ENCODE results near the gene DBH.

DBH gene

DNA sequence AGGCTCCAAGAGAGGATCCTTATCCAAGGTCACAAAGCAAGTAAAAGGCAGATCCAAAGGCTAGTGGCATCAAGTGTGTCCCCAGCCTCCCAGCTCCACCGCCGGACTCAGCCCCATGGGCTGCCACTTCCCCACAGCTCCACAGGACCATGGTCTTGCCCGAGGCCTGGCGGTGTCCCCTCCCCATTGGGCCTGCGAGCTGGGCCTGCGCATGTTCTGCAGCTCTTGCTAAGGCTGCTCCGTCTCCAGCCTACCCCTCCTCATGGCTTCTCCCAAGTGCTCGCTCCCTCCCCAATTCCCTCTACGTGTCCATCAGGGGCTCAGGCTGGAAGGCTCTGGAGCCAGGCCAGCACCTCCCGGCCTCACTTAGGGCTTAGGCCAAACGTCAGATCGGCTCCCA lies 29.4 kb downstream of the DBH start:
- no peak for DNase-seq (ENCODE audit: low read depth in 1 of 2, low spot score in 1 of 2)
- no peak overlapping the region for H3K27ac ChIP-seq (replicated peaks)
- no peak overlapping the region for H3K4me3 ChIP-seq (replicated peaks; ENCODE audit: insufficient read depth, low read length)
- TF ChIP-seq SPI1 (IDR thresholded peaks at IDR 0.05; ENCODE audit: borderline replicate concordance, low read depth) (no peak), GABPA (IDR thresholded peaks at IDR 0.05; ENCODE audit: low read depth) (no peak)
- peaks cover 2% of the 10 kb centered on the region for H3K27me3 ChIP-seq (ENCODE audit: insufficient read depth, poor library complexity, severe bottlenecking)

DNA sequence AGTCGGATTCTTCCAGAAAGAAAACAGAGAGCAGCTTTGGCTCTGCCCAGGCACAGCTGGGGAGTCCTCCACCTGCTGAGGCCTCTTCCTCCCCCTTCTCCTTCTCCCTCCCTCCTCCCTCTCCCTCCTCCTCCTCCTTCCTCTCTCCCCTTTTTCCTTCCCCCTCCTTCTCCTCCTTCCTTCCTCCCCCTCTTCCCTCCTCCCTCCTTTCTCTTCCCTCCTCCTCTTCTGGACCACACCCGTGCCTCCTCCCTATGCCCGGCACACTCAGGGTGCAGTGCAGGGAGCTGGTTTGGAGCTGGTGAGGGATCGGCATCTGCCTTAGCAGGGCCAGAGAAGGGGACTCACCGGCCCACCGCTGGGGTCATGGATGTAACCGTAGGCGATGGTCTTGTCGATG lies 30.2 kb downstream of the DBH start:
- Histone ChIP-seq H3K4me3 (replicated peaks; ENCODE audit: insufficient read depth, low read length) (no peak overlapping the region), H3K27me3 (ENCODE audit: insufficient read depth, poor library complexity, severe bottlenecking) (no peaks in the 10 kb centered on the region), H3K27ac (replicated peaks) (no peak overlapping the region)
- TF ChIP-seq, protein P1, sequence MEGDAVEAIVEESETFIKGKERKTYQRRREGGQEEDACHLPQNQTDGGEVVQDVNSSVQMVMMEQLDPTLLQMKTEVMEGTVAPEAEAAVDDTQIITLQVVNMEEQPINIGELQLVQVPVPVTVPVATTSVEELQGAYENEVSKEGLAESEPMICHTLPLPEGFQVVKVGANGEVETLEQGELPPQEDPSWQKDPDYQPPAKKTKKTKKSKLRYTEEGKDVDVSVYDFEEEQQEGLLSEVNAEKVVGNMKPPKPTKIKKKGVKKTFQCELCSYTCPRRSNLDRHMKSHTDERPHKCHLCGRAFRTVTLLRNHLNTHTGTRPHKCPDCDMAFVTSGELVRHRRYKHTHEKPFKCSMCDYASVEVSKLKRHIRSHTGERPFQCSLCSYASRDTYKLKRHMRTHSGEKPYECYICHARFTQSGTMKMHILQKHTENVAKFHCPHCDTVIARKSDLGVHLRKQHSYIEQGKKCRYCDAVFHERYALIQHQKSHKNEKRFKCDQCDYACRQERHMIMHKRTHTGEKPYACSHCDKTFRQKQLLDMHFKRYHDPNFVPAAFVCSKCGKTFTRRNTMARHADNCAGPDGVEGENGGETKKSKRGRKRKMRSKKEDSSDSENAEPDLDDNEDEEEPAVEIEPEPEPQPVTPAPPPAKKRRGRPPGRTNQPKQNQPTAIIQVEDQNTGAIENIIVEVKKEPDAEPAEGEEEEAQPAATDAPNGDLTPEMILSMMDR (IDR thresholded peaks at IDR 0.05; ENCODE audit: insufficient read depth, low read length) = no peak
- TF ChIP-seq, protein P2, sequence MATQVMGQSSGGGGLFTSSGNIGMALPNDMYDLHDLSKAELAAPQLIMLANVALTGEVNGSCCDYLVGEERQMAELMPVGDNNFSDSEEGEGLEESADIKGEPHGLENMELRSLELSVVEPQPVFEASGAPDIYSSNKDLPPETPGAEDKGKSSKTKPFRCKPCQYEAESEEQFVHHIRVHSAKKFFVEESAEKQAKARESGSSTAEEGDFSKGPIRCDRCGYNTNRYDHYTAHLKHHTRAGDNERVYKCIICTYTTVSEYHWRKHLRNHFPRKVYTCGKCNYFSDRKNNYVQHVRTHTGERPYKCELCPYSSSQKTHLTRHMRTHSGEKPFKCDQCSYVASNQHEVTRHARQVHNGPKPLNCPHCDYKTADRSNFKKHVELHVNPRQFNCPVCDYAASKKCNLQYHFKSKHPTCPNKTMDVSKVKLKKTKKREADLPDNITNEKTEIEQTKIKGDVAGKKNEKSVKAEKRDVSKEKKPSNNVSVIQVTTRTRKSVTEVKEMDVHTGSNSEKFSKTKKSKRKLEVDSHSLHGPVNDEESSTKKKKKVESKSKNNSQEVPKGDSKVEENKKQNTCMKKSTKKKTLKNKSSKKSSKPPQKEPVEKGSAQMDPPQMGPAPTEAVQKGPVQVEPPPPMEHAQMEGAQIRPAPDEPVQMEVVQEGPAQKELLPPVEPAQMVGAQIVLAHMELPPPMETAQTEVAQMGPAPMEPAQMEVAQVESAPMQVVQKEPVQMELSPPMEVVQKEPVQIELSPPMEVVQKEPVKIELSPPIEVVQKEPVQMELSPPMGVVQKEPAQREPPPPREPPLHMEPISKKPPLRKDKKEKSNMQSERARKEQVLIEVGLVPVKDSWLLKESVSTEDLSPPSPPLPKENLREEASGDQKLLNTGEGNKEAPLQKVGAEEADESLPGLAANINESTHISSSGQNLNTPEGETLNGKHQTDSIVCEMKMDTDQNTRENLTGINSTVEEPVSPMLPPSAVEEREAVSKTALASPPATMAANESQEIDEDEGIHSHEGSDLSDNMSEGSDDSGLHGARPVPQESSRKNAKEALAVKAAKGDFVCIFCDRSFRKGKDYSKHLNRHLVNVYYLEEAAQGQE (IDR thresholded peaks at IDR 0.05; ENCODE audit: insufficient replicate concordance, low read depth) = no peak
- TF ChIP-seq SPI1 (IDR thresholded peaks at IDR 0.05; ENCODE audit: borderline replicate concordance, low read depth) (no peak), POLR2AphosphoS5 (IDR thresholded peaks at IDR 0.05; ENCODE audit: low read depth) (no peak), GABPA (IDR thresholded peaks at IDR 0.05; ENCODE audit: low read depth) (no peak)
- no peak for DNase-seq (ENCODE audit: low read depth in 1 of 2, low spot score in 1 of 2)

DNA sequence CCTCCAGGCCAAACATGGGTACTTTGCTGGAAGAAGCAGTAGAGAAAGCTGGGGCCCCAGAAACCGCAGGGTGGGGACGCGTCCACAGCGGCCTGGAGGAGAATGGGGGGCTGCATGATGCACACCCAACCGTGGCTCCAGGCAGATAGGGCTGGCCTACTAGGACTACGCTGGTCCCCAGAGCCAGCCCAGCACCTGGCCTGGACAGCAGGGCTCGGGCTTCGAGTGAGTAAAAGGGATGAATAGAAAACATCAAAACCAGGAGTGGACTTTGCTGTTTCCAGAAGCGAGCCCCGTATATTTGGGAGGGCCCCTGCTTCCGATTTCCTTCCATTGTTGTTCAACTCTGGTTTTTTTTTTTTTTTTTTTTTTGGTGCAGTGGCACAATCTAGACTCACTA lies 30.7 kb downstream of the DBH start:
- H3K27me3 ChIP-seq (ENCODE audit: insufficient read depth, poor library complexity, severe bottlenecking) = no peaks in the 10 kb centered on the region

More for the DNA sequence above, 30.7 kb downstream of the DBH start:
- no peak for DNase-seq (ENCODE audit: low read depth in 1 of 2, low spot score in 1 of 2)
- no peak for TF ChIP-seq POLR2AphosphoS5 (IDR thresholded peaks at IDR 0.05; ENCODE audit: low read depth)
- no peak for TF ChIP-seq GABPA (IDR thresholded peaks at IDR 0.05; ENCODE audit: low read depth)
- TF ChIP-seq SPI1 (IDR thresholded peaks at IDR 0.05; ENCODE audit: borderline replicate concordance, low read depth) = no peak
- TF ChIP-seq, protein P2 (IDR thresholded peaks at IDR 0.05; ENCODE audit: insufficient replicate concordance, low read depth) = no peak
- TF ChIP-seq, protein P1 (IDR thresholded peaks at IDR 0.05; ENCODE audit: insufficient read depth, low read length) = no peak
- Histone ChIP-seq H3K27ac (replicated peaks) (no peak overlapping the region), H3K4me3 (replicated peaks; ENCODE audit: insufficient read depth, low read length) (no peak overlapping the region)
